GM18498 (cell line): ENCODE data around the gene APP.

ENCODE experiments used
- ATAC-seq: cut with Tn5 transposase; IDR thresholded peaks from one replicate; pipeline ENCODE4 v1.9.1; 2021; ENCODE audit warnings: mild to moderate bottlenecking, moderate library complexity; ENCODE audit not compliant: unreplicated experiment

The APP gene

GRCh38 chr21:25884311-25884710, 286.3 kb downstream of the APP start:
- no peak for ATAC-seq

- peak; percentile 95 for ATAC-seq
Observed at GRCh38 chr21:25881524-25882376, 288.8 kb downstream of the APP start.

GRCh38 chr21:25879203-25879602, 291.4 kb downstream of the APP start:
- no peak for ATAC-seq

GRCh38 chr21:25878344-25878743, 292.2 kb downstream of the APP start:
- ATAC-seq, result no peak

GRCh38 chr21:25872271-25872670, 298.3 kb downstream of the APP start:
- no peak for ATAC-seq

- ATAC-seq, result no peak
Observed at GRCh38 chr21:25871566-25871965, 299.0 kb downstream of the APP start.

- ATAC-seq, result no peak
Observed at GRCh38 chr21:25870084-25870483, 300.5 kb downstream of the APP start.

GRCh38 chr21:25867061-25867460, 303.5 kb downstream of the APP start:
- ATAC-seq, result no peak

GRCh38 chr21:25863747-25864146, 306.8 kb downstream of the APP start:
- ATAC-seq, result no peak

GRCh38 chr21:25863031-25863430, 307.5 kb downstream of the APP start:
- no peak for ATAC-seq

GRCh38 chr21:25862596-25862995, 308.0 kb downstream of the APP start:
- ATAC-seq, result peak; percentile 71

GRCh38 chr21:25862112-25862511, 308.5 kb downstream of the APP start:
- ATAC-seq, result no peak

GRCh38 chr21:25859235-25859929, 311.2 kb downstream of the APP start:
- ATAC-seq, result no peak

GRCh38 chr21:25858325-25858724, 312.2 kb downstream of the APP start:
- ATAC-seq, result no peak

GRCh38 chr21:25857308-25858074, 313.1 kb downstream of the APP start:
- ATAC-seq, result no peak

GRCh38 chr21:25855576-25855975, 315.0 kb downstream of the APP start:
- no peak for ATAC-seq

GRCh38 chr21:25850126-25850842, 320.3 kb downstream of the APP start:
- ATAC-seq, result no peak

- no peak for ATAC-seq
Observed at GRCh38 chr21:25848309-25848708, 322.3 kb downstream of the APP start.

GRCh38 chr21:25845729-25846256, 324.8 kb downstream of the APP start:
- ATAC-seq, result no peak

GRCh38 chr21:25842925-25843324, 327.6 kb downstream of the APP start:
- ATAC-seq, result no peak

- no peak for ATAC-seq
Observed at GRCh38 chr21:25838809-25839208, 331.8 kb downstream of the APP start.
